Activated CD8-positive, alpha-beta memory T cell treated with anti-CD3 and anti-CD28 coated beads, Interleukin-2, amount 50 U/mL, for 1 hour (primary cell): ENCODE data around the gene KXD1.

Experiments
- DNase-seq: peaks from one replicate; pipeline ENCODE4 v3.0.0-alpha.2; 2020; ENCODE audit errors: extremely low read depth

KXD1 gene

GRCh38 chr19:18613589-18614234, 56.0 kb downstream of the KXD1 start:
- DNase-seq, result no peak

- no peak for DNase-seq
Measured at GRCh38 chr19:18616023-18616422, 58.4 kb downstream of the KXD1 start.

GRCh38 chr19:18617562-18617961, 59.9 kb downstream of the KXD1 start:
- no peak for DNase-seq

- DNase-seq, result no peak
Measured at GRCh38 chr19:18618236-18618635, 60.6 kb downstream of the KXD1 start.
